NCI-H2107 treated with DMSO at 0.1 percent for 48 hours (cell line): ENCODE results near the gene GPRIN2.
"Not testable (repeated sequence)": the region's sequence is repeated elsewhere in the genome, so short reads cannot be mapped to it uniquely, and the experiment has no call there.

ENCODE experiments used
- DNase-seq: peaks from one replicate; lab custom pipeline; 2025; ENCODE audit not compliant: unreplicated experiment; lab: John Stamatoyannopoulos, UW

GPRIN2 gene

GRCh38 chr10:46556515-46557318 lies at the start of gene GPRIN2:
TSS of gene GPRIN2 (minus strand) at chr10:46556658. CDS start at chr10:46550736, 5,922 bp downstream.
- DNase-seq = no peak

- DNase-seq = not testable (repeated sequence)
Observed at GRCh38 chr10:46600516-46600915, 44.1 kb upstream of the GPRIN2 start.

- DNase-seq = not testable (repeated sequence)
Observed at GRCh38 chr10:46597616-46598246, 41.3 kb upstream of the GPRIN2 start.

- DNase-seq = not testable (repeated sequence)
Observed at GRCh38 chr10:46596570-46596969, 40.1 kb upstream of the GPRIN2 start.

- DNase-seq = not testable (repeated sequence)
Observed at GRCh38 chr10:46594453-46595063, 38.1 kb upstream of the GPRIN2 start.

GRCh38 chr10:46593307-46593706 lies 36.8 kb upstream of the GPRIN2 start:
- DNase-seq = not testable (repeated sequence)

- not testable (repeated sequence) for DNase-seq
Observed at GRCh38 chr10:46591053-46591452, 34.6 kb upstream of the GPRIN2 start.

- not testable (repeated sequence) for DNase-seq
Observed at GRCh38 chr10:46589589-46589988, 33.1 kb upstream of the GPRIN2 start.

GRCh38 chr10:46588221-46588620 lies 31.8 kb upstream of the GPRIN2 start:
- DNase-seq = not testable (repeated sequence)

GRCh38 chr10:46587546-46587945 lies 31.1 kb upstream of the GPRIN2 start:
- not testable (repeated sequence) for DNase-seq

GRCh38 chr10:46585246-46585645 lies 28.8 kb upstream of the GPRIN2 start:
- DNase-seq = not testable (repeated sequence)

- not testable (repeated sequence) for DNase-seq
Observed at GRCh38 chr10:46584196-46584595, 27.7 kb upstream of the GPRIN2 start.

GRCh38 chr10:46582568-46582967 lies 26.1 kb upstream of the GPRIN2 start:
- DNase-seq = not testable (repeated sequence)

GRCh38 chr10:46581997-46582396 lies 25.5 kb upstream of the GPRIN2 start:
- DNase-seq = not testable (repeated sequence)

- not testable (repeated sequence) for DNase-seq
Observed at GRCh38 chr10:46579378-46579777, 22.9 kb upstream of the GPRIN2 start.

GRCh38 chr10:46578474-46579178 lies 22.2 kb upstream of the GPRIN2 start, which contains the start of gene SYT15:
TSS of gene SYT15 (plus strand) at chr10:46579128. CDS start at chr10:46579169, 41 bp downstream.
- not testable (repeated sequence) for DNase-seq

- not testable (repeated sequence) for DNase-seq
Observed at GRCh38 chr10:46577624-46578473, 21.4 kb upstream of the GPRIN2 start.

GRCh38 chr10:46573884-46574283 lies 17.4 kb upstream of the GPRIN2 start:
- DNase-seq = not testable (repeated sequence)

- DNase-seq = not testable (repeated sequence)
Observed at GRCh38 chr10:46573314-46573713, 16.9 kb upstream of the GPRIN2 start.

GRCh38 chr10:46572765-46573164 lies 16.3 kb upstream of the GPRIN2 start:
- not testable (repeated sequence) for DNase-seq
